ENCODE data around the gene EGFL8. TPM values are rescaled to one million over a fixed set of nuclear protein-coding genes. Genes with fewer than 3 reads are reported as not detected.

EGFL8 gene
- total and polyA plus RNA-seq, 2 of the 8 experiments (the other 6 are each of a cell fraction or from before 2014, with no cell fraction given), result 5.0 to 9.2 TPM

GRCh38 chr6:32153564-32154513 lies 10.6 kb upstream of the EGFL8 start, which contains the start of gene PPT2 (continued):
- TF ChIP-seq TAF7 (optimal IDR thresholded peaks at IDR 0.05; ENCODE audit: borderline replicate concordance, low read depth, low read length) (peak; percentile 71), ASH2L (IDR thresholded peaks at IDR 0.05; ENCODE audit: low read length) (peak; percentile 82), CREB1 (IDR thresholded peaks at IDR 0.05) (peak; percentile 99), ATF2 (IDR thresholded peaks at IDR 0.05; ENCODE audit: low read length) (0 out of 2 replicates have a peak, but pooled peaks have one; percentile 57), NRF1 (IDR thresholded peaks at IDR 0.05; ENCODE audit: low read depth, low read length) (no peak), ZNF274 (IDR thresholded peaks at IDR 0.05; ENCODE audit: borderline replicate concordance, extremely low read depth, low read length) (no peak), RNF2 (IDR thresholded peaks at IDR 0.05; ENCODE audit: borderline replicate concordance, low read depth, low read length, missing control alignments, poor library complexity, severe bottlenecking) (no peak), MAFK (IDR thresholded peaks at IDR 0.05; ENCODE audit: low read depth, low read length) (no peak), CEBPB (IDR thresholded peaks at IDR 0.05; ENCODE audit: low read depth, low read length) (no peak), HDAC6 (IDR thresholded peaks at IDR 0.05; ENCODE audit: low read depth, low read length) (no peak), E2F6 (IDR thresholded peaks at IDR 0.05) (no peak), CTCF (IDR thresholded peaks at IDR 0.05; ENCODE audit: control extremely low read depth in 1 of 3, insufficient read depth in 1 of 3, low read depth in 1 of 3, low read length in 3 of 3) (peak in 2 of 3 experiments; percentile 13 to 24; a peak in 3 of 4 replicates), GTF2F1 (IDR thresholded peaks at IDR 0.05; ENCODE audit: borderline replicate concordance, low read depth, low read length) (no peak), FOSL1 (IDR thresholded peaks at IDR 0.05; ENCODE audit: insufficient read depth, low read depth, low read length) (no peak), BCL11A (IDR thresholded peaks at IDR 0.05; ENCODE audit: low read depth in 2 of 2, low read length in 2 of 2) (no peak), ATF3 (IDR thresholded peaks at IDR 0.05; ENCODE audit: insufficient read depth, low read depth, low read length) (peak; percentile 79), KDM5A (IDR thresholded peaks at IDR 0.05; ENCODE audit: low read length) (peak; percentile 78)

Measured in H1 (cell line).